ENCODE measurements around the gene CBLN3. TPM values are rescaled to one million over a fixed set of nuclear protein-coding genes. Genes with fewer than 3 reads are reported as not detected.

The CBLN3 gene
- polyA plus RNA-seq, 1 donor from 2014 or later: not detected

- no peak for TF ChIP-seq POLR2AphosphoS5 (IDR thresholded peaks at IDR 0.05)
- TF ChIP-seq TAF1 (IDR thresholded peaks at IDR 0.05; ENCODE audit: low read depth): no peak
- no peak for TF ChIP-seq CTCF (IDR thresholded peaks at IDR 0.05; ENCODE audit: poor library complexity, severe bottlenecking)
- no peak for TF ChIP-seq EP300 (conservative IDR thresholded peaks at IDR 0.05; ENCODE audit: poor library complexity, severe bottlenecking)
- TF ChIP-seq MXI1 (conservative IDR thresholded peaks at IDR 0.05; ENCODE audit: poor library complexity, severe bottlenecking): no peak
- TF ChIP-seq RAD21 (conservative IDR thresholded peaks at IDR 0.05): no peak
- no peak for TF ChIP-seq REST (IDR thresholded peaks at IDR 0.05; ENCODE audit: borderline replicate concordance)
- no peak for TF ChIP-seq EZH2 (IDR thresholded peaks at IDR 0.05; ENCODE audit: borderline replicate concordance, insufficient read depth, low read length, poor library complexity, severe bottlenecking)
- no peak for TF ChIP-seq SMC3 (conservative IDR thresholded peaks at IDR 0.05; ENCODE audit: poor library complexity)
- Histone ChIP-seq H3K9me3 (ENCODE audit: low read length) (no peaks in the 10 kb centered on the region), H3K9ac (ENCODE audit: low read length) (no peak overlapping the region), H4K20me1 (ENCODE audit: insufficient read depth) (no peaks in the 10 kb centered on the region), H3K4me2 (ENCODE audit: low read length) (no peak overlapping the region), H3K27ac (ENCODE audit: low read length) (no peak overlapping the region), H3K9me2 (ENCODE audit: insufficient read depth, low read length) (no peaks in the 10 kb centered on the region), H3F3A (ENCODE audit: insufficient read depth, low read length, poor library complexity, severe bottlenecking) (no peaks in the 10 kb centered on the region), H3K4me3 (ENCODE audit: low read length) (peak overlapping the region; percentile 82), H3K36me3 (ENCODE audit: insufficient read depth, low read length) (no peaks in the 10 kb centered on the region), H3K79me2 (replicated peaks; ENCODE audit: insufficient read depth, low read length) (peaks cover 11% of the 10 kb centered on the region), H3K27me3 (ENCODE audit: insufficient read depth, low read depth, low read length) (peaks cover 3% of the 10 kb centered on the region), H2AFZ (ENCODE audit: low read depth, low read length) (no peak overlapping the region)
These were observed 27.4 kb downstream of the CBLN3 start for GRCh38 chr14:24401810-24402702.

GRCh38 chr14:24399999-24400718, 29.3 kb downstream of the CBLN3 start:
- Histone ChIP-seq H4K20me1 (ENCODE audit: insufficient read depth) (no peaks in the 10 kb centered on the region), H3K4me3 (ENCODE audit: low read length) (peak overlapping the region; percentile 82), H3K36me3 (ENCODE audit: insufficient read depth, low read length) (no peaks in the 10 kb centered on the region), H3K9me2 (ENCODE audit: insufficient read depth, low read length) (no peaks in the 10 kb centered on the region), H2AFZ (ENCODE audit: low read depth, low read length) (peak overlapping the region; percentile 91), H3K4me2 (ENCODE audit: low read length) (peak overlapping the region; percentile 92), H3K27ac (ENCODE audit: low read length) (no peak overlapping the region), H3F3A (ENCODE audit: insufficient read depth, low read length, poor library complexity, severe bottlenecking) (no peaks in the 10 kb centered on the region), H3K79me2 (replicated peaks; ENCODE audit: insufficient read depth, low read length) (peaks cover 11% of the 10 kb centered on the region), H3K9ac (ENCODE audit: low read length) (peak overlapping the region; percentile 76), H3K27me3 (ENCODE audit: insufficient read depth, low read depth, low read length) (peaks cover 3% of the 10 kb centered on the region), H3K9me3 (ENCODE audit: low read length) (no peaks in the 10 kb centered on the region)
- no peak for TF ChIP-seq TAF1 (IDR thresholded peaks at IDR 0.05; ENCODE audit: low read depth)
- TF ChIP-seq SMC3 (conservative IDR thresholded peaks at IDR 0.05; ENCODE audit: poor library complexity): no peak
- no peak for TF ChIP-seq EP300 (conservative IDR thresholded peaks at IDR 0.05; ENCODE audit: poor library complexity, severe bottlenecking)
- no peak for TF ChIP-seq MXI1 (conservative IDR thresholded peaks at IDR 0.05; ENCODE audit: poor library complexity, severe bottlenecking)
- TF ChIP-seq REST (IDR thresholded peaks at IDR 0.05; ENCODE audit: borderline replicate concordance): no peak
- TF ChIP-seq EZH2 (IDR thresholded peaks at IDR 0.05; ENCODE audit: borderline replicate concordance, insufficient read depth, low read length, poor library complexity, severe bottlenecking): no peak
- no peak for TF ChIP-seq RAD21 (conservative IDR thresholded peaks at IDR 0.05)
- no peak for TF ChIP-seq CTCF (IDR thresholded peaks at IDR 0.05; ENCODE audit: poor library complexity, severe bottlenecking)
- TF ChIP-seq POLR2AphosphoS5 (IDR thresholded peaks at IDR 0.05): no peak
